NCI-H446 (cell line): ENCODE results near the gene PRIMPOL.

Experiments used
- DNase-seq, 2 experiments: peaks; one replicate each; lab custom pipeline; 2025; lab: John Stamatoyannopoulos, UW

Gene PRIMPOL

GRCh38 chr4:184668511-184669114, 19.1 kb downstream of the PRIMPOL start:
- no peak for DNase-seq

- no peak for DNase-seq
Observed at GRCh38 chr4:184669251-184669650, 19.7 kb downstream of the PRIMPOL start.

GRCh38 chr4:184671101-184671500, 21.6 kb downstream of the PRIMPOL start:
- no peak for DNase-seq

GRCh38 chr4:184672741-184673140, 23.2 kb downstream of the PRIMPOL start:
- no peak for DNase-seq

GRCh38 chr4:184674011-184674410, 24.5 kb downstream of the PRIMPOL start:
- DNase-seq: no peak

GRCh38 chr4:184675018-184675417, 25.5 kb downstream of the PRIMPOL start:
- DNase-seq: no peak

- DNase-seq: no peak
Observed at GRCh38 chr4:184675821-184676492, 26.4 kb downstream of the PRIMPOL start.

GRCh38 chr4:184680698-184681097, 31.2 kb downstream of the PRIMPOL start:
- DNase-seq: no peak

GRCh38 chr4:184681916-184682315, 32.4 kb downstream of the PRIMPOL start:
- DNase-seq: no peak

GRCh38 chr4:184684491-184685189, 35.1 kb downstream of the PRIMPOL start:
- no peak for DNase-seq

GRCh38 chr4:184688005-184688404, 38.5 kb downstream of the PRIMPOL start:
- no peak for DNase-seq

GRCh38 chr4:184688447-184688846, 38.9 kb downstream of the PRIMPOL start:
- DNase-seq: no peak

GRCh38 chr4:184689681-184690080, 40.1 kb downstream of the PRIMPOL start:
- no peak for DNase-seq

- DNase-seq: no peak
Observed at GRCh38 chr4:184693056-184693455, 43.5 kb downstream of the PRIMPOL start.

GRCh38 chr4:184694412-184694956, 44.9 kb downstream of the PRIMPOL start:
- no peak for DNase-seq

- no peak for DNase-seq
Observed at GRCh38 chr4:184695178-184695896, 45.8 kb downstream of the PRIMPOL start.

GRCh38 chr4:184697956-184698355, 48.4 kb downstream of the PRIMPOL start:
- DNase-seq: no peak

GRCh38 chr4:184699941-184700340, 50.4 kb downstream of the PRIMPOL start:
- DNase-seq: no peak

GRCh38 chr4:184702114-184702513, 52.6 kb downstream of the PRIMPOL start:
- no peak for DNase-seq

- no peak for DNase-seq
Observed at GRCh38 chr4:184705692-184706091, 56.2 kb downstream of the PRIMPOL start.

- DNase-seq: no peak
Observed at GRCh38 chr4:184706453-184706852, 56.9 kb downstream of the PRIMPOL start.

- DNase-seq: no peak
Observed at GRCh38 chr4:184712322-184712721, 62.8 kb downstream of the PRIMPOL start.
